SU-DHL-6 (cell line): ENCODE data around the gene DOK6.

Source experiments
- H2AFZ ChIP-seq: fragments of 200-600 bp; sonication (generic); 2 replicates; pipeline ENCODE4 v1.6.1; 2014; ENCODE audit warnings: low read depth, mild to moderate bottlenecking, moderate library complexity, mixed read lengths, antibody characterized with exemption, low read length; ENCODE audit not compliant: severe bottlenecking
- H3F3A ChIP-seq: fragments of 200-600 bp; shearing (Covaris generic); 2 replicates; pipeline ENCODE4 v1.6.0; 2016; ENCODE audit warnings: antibody characterized with exemption, mild to moderate bottlenecking; ENCODE audit not compliant: insufficient read depth
- H3K27ac ChIP-seq: fragments of 200-600 bp; sonication (generic); 2 replicates; pipeline ENCODE4 v1.5.1; 2016; ENCODE audit warnings: low read depth, mild to moderate bottlenecking, low read length, moderate library complexity, mixed read lengths
- H3K27me3 ChIP-seq: fragments of 200-600 bp; sonication (generic), shearing (Covaris generic); 2 replicates; pipeline ENCODE4 v1.6.0; 2014; ENCODE audit warnings: mild to moderate bottlenecking, low read length
- H3K36me3 ChIP-seq: fragments of 200-600 bp; sonication (generic); 2 replicates; pipeline ENCODE4 v1.6.1; 2014; ENCODE audit warnings: mild to moderate bottlenecking, low read length, mixed read lengths
- H3K4me2 ChIP-seq: fragments of 300-600, 200-600 bp; shearing (Covaris generic), sonication (generic); 2 replicates; pipeline ENCODE4 v1.6.0; 2014; ENCODE audit warnings: low read length, low read depth, mild to moderate bottlenecking; ENCODE audit not compliant: poor library complexity, severe bottlenecking
- H3K4me3 ChIP-seq: fragments of 200-600 bp; sonication (generic); 2 replicates; pipeline ENCODE4 v1.5.1; 2014; ENCODE audit warnings: antibody characterized with exemption, low read length, mild to moderate bottlenecking, mixed read lengths; ENCODE audit not compliant: insufficient read depth, poor library complexity, severe bottlenecking
- H3K79me2 ChIP-seq: fragments of 200-600 bp; sonication (generic); 2 replicates; pipeline ENCODE4 v1.6.1; 2014; ENCODE audit warnings: mild to moderate bottlenecking, low read length, moderate library complexity; ENCODE audit not compliant: insufficient read depth
- H3K9ac ChIP-seq: fragments of 200-600 bp; sonication (generic); 2 replicates; pipeline ENCODE4 v1.7.0; 2014; ENCODE audit warnings: mild to moderate bottlenecking, low read length
- H3K9me2 ChIP-seq: fragments of 200-600 bp; sonication (generic); replicated peaks from 2 replicates; pipeline ENCODE4 v1.6.1; 2014; ENCODE audit warnings: low read length; ENCODE audit not compliant: insufficient read depth
- H3K9me3 ChIP-seq: fragments of 200-600 bp; sonication (generic); 2 replicates; pipeline ENCODE4 v1.6.1; 2014; ENCODE audit warnings: low read length, mixed read lengths; ENCODE audit not compliant: insufficient read depth
- H4K20me1 ChIP-seq: fragments of 200-600 bp; sonication (generic); 2 replicates; pipeline ENCODE4 v1.6.1; 2014; ENCODE audit warnings: low read depth, mild to moderate bottlenecking, antibody characterized with exemption, low read length, moderate library complexity, mixed read lengths
- EZH2phosphoT487 ChIP-seq: fragments of 200-600 bp; sonication (generic), shearing (Covaris generic); conservative IDR thresholded peaks from 2 replicates; pipeline ENCODE4 v1.6.1; 2018; ENCODE audit warnings: mild to moderate bottlenecking, antibody characterized with exemption, low read length, moderate library complexity, mixed read lengths
- TF ChIP-seq, protein P1 (sequence below): fragments of 200-600 bp; sonication (generic); IDR thresholded peaks from one replicate; pipeline ENCODE4 v1.5.1; 2017; ENCODE audit warnings: antibody characterized with exemption, mild to moderate bottlenecking, low read length, moderate library complexity; ENCODE audit not compliant: insufficient read depth, poor library complexity, severe bottlenecking

DOK6 gene

DNA sequence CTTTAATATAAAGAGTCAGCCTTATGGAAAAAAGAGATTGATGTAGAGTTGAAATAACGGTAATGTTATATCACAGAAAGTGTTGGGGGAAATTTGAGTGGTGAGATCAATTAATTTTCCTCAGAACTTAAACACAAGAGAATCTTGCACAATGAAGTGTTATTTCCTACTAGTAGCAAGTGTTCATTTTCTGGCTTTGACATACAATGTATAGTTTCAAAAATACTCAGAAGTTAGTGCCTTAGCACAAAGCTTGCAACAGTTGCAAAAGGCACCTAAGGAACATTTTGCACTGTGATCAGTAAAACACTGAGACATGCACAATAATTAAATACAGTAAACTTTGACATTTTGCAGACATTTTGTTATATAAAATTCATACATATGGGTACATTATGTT is 385.7 kb downstream of the DOK6 start:
- no peak overlapping the region for H3K4me2 ChIP-seq
- TF ChIP-seq, protein P1, sequence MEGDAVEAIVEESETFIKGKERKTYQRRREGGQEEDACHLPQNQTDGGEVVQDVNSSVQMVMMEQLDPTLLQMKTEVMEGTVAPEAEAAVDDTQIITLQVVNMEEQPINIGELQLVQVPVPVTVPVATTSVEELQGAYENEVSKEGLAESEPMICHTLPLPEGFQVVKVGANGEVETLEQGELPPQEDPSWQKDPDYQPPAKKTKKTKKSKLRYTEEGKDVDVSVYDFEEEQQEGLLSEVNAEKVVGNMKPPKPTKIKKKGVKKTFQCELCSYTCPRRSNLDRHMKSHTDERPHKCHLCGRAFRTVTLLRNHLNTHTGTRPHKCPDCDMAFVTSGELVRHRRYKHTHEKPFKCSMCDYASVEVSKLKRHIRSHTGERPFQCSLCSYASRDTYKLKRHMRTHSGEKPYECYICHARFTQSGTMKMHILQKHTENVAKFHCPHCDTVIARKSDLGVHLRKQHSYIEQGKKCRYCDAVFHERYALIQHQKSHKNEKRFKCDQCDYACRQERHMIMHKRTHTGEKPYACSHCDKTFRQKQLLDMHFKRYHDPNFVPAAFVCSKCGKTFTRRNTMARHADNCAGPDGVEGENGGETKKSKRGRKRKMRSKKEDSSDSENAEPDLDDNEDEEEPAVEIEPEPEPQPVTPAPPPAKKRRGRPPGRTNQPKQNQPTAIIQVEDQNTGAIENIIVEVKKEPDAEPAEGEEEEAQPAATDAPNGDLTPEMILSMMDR = no peak
- no peak for TF ChIP-seq EZH2phosphoT487
- H3K9me2 ChIP-seq = no peaks in the 10 kb centered on the region
- H4K20me1 ChIP-seq = no peaks in the 10 kb centered on the region
- H3F3A ChIP-seq = no peaks in the 10 kb centered on the region
- H3K79me2 ChIP-seq = no peaks in the 10 kb centered on the region
- H3K9ac ChIP-seq = no peak overlapping the region
- no peaks in the 10 kb centered on the region for H3K9me3 ChIP-seq
- no peaks in the 10 kb centered on the region for H3K36me3 ChIP-seq
- H3K4me3 ChIP-seq = no peak overlapping the region
- no peak overlapping the region for H3K27ac ChIP-seq
- no peaks in the 10 kb centered on the region for H3K27me3 ChIP-seq
- no peak overlapping the region for H2AFZ ChIP-seq

DNA sequence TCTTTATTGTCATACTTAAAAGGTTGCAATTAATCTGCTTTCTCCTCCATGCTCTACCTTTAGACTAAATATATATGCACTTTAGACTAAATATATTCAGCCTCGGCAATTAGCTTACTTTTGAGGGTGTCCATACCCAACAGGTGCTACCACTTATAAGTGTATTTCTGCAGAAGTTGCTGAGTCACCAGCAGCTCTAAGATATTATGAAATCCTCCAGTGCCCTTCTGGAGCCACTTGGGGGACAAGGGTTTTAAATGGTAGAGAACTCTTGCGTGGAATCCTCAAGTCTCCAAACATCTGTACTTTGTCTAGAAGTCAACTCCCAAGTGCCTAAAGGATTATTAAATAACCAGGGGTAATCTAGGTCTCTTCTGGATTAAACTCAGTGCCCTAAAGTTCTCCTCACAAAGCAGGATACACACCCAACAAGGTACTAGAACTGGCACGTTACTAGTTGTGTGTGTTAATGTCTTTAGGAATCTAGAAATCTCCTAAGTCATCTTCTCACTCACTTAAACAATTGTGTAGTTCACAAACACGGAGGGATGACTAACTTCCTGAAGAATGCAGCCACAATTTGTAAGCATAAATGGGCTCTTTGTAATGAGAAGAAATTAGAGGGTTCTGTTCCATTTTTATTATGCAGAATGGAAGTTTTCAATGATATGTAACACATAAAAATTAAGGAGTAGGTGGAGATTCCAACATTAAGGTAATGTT is 387.3 kb downstream of the DOK6 start:
- Histone ChIP-seq H3F3A (no peaks in the 10 kb centered on the region), H3K79me2 (no peaks in the 10 kb centered on the region), H3K9ac (no peak overlapping the region), H3K27me3 (no peaks in the 10 kb centered on the region), H3K4me2 (no peak overlapping the region), H3K36me3 (no peaks in the 10 kb centered on the region), H2AFZ (no peak overlapping the region), H3K9me2 (no peaks in the 10 kb centered on the region), H4K20me1 (no peaks in the 10 kb centered on the region), H3K4me3 (no peak overlapping the region), H3K9me3 (no peaks in the 10 kb centered on the region), H3K27ac (no peak overlapping the region)
- no peak for TF ChIP-seq EZH2phosphoT487
- TF ChIP-seq, protein P1 = no peak

DNA sequence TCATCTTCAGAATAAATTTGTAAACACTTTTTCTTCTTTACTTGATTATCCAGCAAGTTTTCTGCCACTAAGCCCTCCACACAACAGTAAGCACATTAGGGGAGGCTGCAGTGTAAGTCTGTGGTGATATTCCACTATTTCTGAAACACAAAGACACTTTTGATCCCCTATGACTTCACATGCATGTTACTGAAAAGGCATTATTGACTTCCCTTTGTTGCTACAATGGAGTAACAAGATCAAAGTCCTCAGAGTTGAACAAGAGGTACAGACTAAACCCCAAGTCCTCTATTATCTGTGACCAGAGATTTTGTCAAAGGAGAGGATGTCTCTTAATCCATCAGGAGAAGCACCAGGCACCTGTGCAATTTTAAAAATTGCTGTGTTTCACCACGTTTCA is 389.1 kb downstream of the DOK6 start:
- Histone ChIP-seq H3F3A (no peaks in the 10 kb centered on the region), H3K4me3 (no peak overlapping the region), H3K27me3 (no peaks in the 10 kb centered on the region), H3K79me2 (no peaks in the 10 kb centered on the region), H3K9me3 (no peaks in the 10 kb centered on the region), H3K27ac (no peak overlapping the region), H3K9ac (no peak overlapping the region), H3K36me3 (no peaks in the 10 kb centered on the region), H2AFZ (no peak overlapping the region), H3K9me2 (no peaks in the 10 kb centered on the region), H4K20me1 (no peaks in the 10 kb centered on the region), H3K4me2 (no peak overlapping the region)
- no peak for TF ChIP-seq EZH2phosphoT487
- TF ChIP-seq, protein P1 = no peak

DNA sequence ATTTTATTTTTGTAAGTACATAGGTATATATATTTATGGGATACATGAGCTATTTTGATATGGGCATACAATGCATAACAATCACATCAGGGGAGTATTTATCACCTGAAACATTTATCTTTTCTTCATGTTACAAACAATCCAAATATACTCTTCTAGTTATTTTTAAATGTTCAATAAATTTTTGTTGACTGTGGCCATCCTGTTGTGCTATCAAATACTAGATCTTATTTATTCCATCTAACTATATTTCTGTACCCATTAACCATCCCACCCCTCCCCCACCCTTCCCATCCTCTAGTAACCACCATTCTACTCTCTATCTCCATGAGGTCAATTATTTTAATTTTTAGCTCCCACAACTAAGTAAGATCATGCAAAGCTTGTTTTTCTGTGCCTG is 390.0 kb downstream of the DOK6 start:
- no peaks in the 10 kb centered on the region for H3K79me2 ChIP-seq
- no peak for TF ChIP-seq EZH2phosphoT487
- TF ChIP-seq, protein P1 = no peak
- no peak overlapping the region for H3K4me2 ChIP-seq

More for the DNA sequence above, 390.0 kb downstream of the DOK6 start:
- H3F3A ChIP-seq = no peaks in the 10 kb centered on the region
- H3K9me2 ChIP-seq = no peaks in the 10 kb centered on the region
- no peaks in the 10 kb centered on the region for H4K20me1 ChIP-seq
- H3K4me3 ChIP-seq = no peak overlapping the region
- no peak overlapping the region for H3K9ac ChIP-seq
- no peak overlapping the region for H2AFZ ChIP-seq
- no peaks in the 10 kb centered on the region for H3K27me3 ChIP-seq
- no peaks in the 10 kb centered on the region for H3K36me3 ChIP-seq
- H3K27ac ChIP-seq = no peak overlapping the region
- H3K9me3 ChIP-seq = no peaks in the 10 kb centered on the region
